ENCODE data around the gene RGS6. TPM values are rescaled to one million over a fixed set of nuclear protein-coding genes. Genes with fewer than 3 reads are reported as not detected.
A peak's percentile ranks its signal among the peaks of the same experiment; 100 is the strongest.

Gene RGS6
- total RNA-seq, 4 donors from 2014 or later, result 0.83 to 2.4 (median 1.5) TPM

DNA sequence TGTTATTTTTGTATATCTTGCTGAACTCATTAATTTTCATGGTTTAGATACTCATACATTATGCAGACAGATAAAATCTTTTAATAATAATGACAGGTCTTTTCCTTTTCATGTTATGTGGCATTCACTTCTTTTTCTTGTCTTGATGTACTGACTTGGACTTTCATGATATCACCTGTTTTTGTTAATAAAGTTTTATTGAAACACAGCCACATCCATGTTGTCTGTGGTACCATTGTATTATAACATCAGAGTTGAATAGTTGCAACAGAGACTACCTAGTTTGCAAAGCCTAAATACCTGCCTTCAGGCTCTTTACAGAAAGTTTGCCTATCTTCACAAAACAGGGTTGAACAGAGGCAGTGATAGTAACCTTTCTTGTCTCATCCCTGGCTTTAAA is 85.1 kb downstream of the RGS6 start:
- Histone ChIP-seq H3K36me3 (no peaks in the 10 kb centered on the region), H3K4me1 (peaks cover 0 to 5% (median 0%) of the 10 kb centered on the region in 4 donors), H3K9me3 (peaks cover 0 to 8% (median 0%) of the 10 kb centered on the region in 4 donors), H3K27ac (replicated peaks in 1 of 4) (no peak overlapping the region), H3K4me3 (no peak overlapping the region), H3K27me3 (no peaks in the 10 kb centered on the region)
- intact Hi-C loops (cut with DNase I), result no loop called here
- peak; percentile 7 for DNase-seq (ENCODE audit: extremely low spot score)
- TF ChIP-seq, protein P1, sequence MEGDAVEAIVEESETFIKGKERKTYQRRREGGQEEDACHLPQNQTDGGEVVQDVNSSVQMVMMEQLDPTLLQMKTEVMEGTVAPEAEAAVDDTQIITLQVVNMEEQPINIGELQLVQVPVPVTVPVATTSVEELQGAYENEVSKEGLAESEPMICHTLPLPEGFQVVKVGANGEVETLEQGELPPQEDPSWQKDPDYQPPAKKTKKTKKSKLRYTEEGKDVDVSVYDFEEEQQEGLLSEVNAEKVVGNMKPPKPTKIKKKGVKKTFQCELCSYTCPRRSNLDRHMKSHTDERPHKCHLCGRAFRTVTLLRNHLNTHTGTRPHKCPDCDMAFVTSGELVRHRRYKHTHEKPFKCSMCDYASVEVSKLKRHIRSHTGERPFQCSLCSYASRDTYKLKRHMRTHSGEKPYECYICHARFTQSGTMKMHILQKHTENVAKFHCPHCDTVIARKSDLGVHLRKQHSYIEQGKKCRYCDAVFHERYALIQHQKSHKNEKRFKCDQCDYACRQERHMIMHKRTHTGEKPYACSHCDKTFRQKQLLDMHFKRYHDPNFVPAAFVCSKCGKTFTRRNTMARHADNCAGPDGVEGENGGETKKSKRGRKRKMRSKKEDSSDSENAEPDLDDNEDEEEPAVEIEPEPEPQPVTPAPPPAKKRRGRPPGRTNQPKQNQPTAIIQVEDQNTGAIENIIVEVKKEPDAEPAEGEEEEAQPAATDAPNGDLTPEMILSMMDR (IDR thresholded peaks at IDR 0.05), result no peak
- no peak for TF ChIP-seq POLR2AphosphoS5 (IDR thresholded peaks at IDR 0.05)
- TF ChIP-seq EP300 (IDR thresholded peaks at IDR 0.05), result no peak
- no peak for TF ChIP-seq POLR2A (IDR thresholded peaks at IDR 0.05; ENCODE audit: low read depth)

DNA sequence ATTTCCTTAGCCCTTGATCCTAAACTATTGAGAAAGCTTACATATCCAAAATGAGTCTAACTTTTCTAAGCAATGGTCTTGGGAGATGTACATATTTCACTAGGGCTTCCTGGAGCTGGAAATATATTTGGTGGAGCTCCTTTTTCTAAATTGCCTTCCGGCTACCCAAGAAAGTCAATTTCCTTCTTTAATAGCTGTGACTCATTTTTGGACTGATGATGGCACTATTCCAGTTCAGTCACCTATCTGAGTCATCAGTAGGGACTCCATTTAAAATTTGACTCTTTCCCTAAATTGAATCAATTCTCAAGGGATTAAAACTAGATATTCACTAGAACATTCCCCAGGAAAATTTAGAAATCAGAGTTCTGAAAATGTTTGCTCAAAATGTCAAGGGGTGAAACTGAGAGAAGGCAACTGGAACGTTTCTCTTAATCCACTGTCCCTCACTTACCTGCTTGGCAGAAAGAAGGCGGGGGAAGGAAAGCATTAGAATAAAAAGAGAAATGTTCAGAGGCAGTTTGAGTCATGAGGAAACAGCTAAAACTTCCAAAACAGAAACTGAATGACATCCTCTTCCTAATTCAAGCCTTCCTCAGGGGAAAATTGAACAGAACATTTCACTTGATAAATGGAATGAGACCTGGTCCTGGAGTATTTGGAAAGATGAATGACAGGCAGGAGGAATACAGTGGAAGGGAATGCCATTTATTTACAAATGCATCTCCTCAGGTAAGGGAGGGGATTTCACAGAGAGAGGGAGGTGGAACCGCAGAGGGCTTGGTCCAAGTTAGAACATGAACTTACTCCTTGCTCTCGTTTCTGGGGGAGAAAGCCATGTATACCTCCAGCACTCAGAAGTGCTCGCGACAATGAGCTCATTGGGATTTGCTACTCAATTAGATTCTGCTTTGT is 91.2 kb downstream of the RGS6 start:
- Histone ChIP-seq H3K27ac (replicated peaks in 1 of 4) (no peak overlapping the region), H3K36me3 (no peaks in the 10 kb centered on the region), H3K27me3 (no peaks in the 10 kb centered on the region), H3K9me3 (peaks cover 0 to under 1% (median 0%) of the 10 kb centered on the region in 4 donors), H3K4me3 (no peak overlapping the region), H3K4me1 (peaks cover 0 to 5% (median 0%) of the 10 kb centered on the region in 4 donors)
- no peak for TF ChIP-seq EP300 (IDR thresholded peaks at IDR 0.05)
- TF ChIP-seq POLR2AphosphoS5 (IDR thresholded peaks at IDR 0.05), result no peak
- no peak for TF ChIP-seq POLR2A (IDR thresholded peaks at IDR 0.05; ENCODE audit: low read depth)
- TF ChIP-seq, protein P1 (IDR thresholded peaks at IDR 0.05), result no peak
- DNase-seq (ENCODE audit: extremely low spot score), result no peak
- WGBS, result 49% methylated on average over 7 of the region's 7 CpGs
- intact Hi-C loops (cut with DNase I), result no loop called here

DNA sequence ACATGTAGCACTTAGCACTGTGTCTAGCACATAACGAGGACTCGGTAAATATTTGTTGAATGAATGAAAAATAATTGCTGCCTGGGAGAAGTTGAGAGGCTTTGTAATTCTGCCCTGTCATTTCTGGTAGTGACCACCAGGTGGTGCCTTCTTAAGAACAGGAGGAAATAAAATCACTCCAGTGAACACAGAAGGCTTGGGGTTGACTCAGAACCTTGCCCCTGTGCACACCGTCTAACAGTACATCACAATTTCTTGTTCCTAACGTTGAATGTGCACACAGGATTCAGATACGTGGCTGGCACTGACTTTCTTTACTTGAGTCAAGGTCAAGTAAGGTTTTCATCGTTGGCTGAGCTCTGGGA is 91.8 kb downstream of the RGS6 start:
- intact Hi-C loops (cut with DNase I), result no loop called here
- H3K27me3 ChIP-seq, result no peaks in the 10 kb centered on the region
- no peak for DNase-seq (ENCODE audit: extremely low spot score)
- H3K27ac ChIP-seq (replicated peaks in 1 of 4), result no peak overlapping the region
- no peak for TF ChIP-seq POLR2AphosphoS5 (IDR thresholded peaks at IDR 0.05)
- TF ChIP-seq, protein P1 (IDR thresholded peaks at IDR 0.05), result peak; percentile 17 to 50 (median 40)
- TF ChIP-seq POLR2A (IDR thresholded peaks at IDR 0.05; ENCODE audit: low read depth), result no peak
- no peak overlapping the region for H3K4me3 ChIP-seq
- H3K4me1 ChIP-seq, result peaks cover 0 to 4% (median 0%) of the 10 kb centered on the region in 4 donors
- no peaks in the 10 kb centered on the region for H3K9me3 ChIP-seq
- no peaks in the 10 kb centered on the region for H3K36me3 ChIP-seq
- 46% methylated on average over 4 of the region's 6 CpGs for WGBS

DNA sequence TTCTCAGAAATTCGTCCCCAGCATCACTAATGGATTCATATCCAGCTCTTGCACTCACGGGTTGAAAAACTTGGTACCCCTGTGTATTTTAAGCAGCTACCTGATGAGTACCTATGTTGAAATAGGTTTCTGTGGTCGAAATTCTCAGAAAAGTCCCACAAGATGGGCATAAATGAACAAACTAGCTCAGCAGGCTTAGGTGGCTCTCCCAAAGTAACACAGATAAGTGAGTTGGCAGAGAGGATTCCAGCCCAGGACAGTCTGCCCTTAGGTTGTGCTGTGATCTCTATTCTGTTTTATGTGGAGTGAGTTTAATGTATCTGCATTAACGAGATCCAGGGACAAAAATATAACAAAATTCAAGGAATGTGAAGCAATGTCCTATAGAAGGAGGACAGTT is 92.3 kb downstream of the RGS6 start:
- DNase-seq (ENCODE audit: extremely low spot score), result no peak
- H3K27ac ChIP-seq (replicated peaks in 1 of 4), result no peak overlapping the region
- intact Hi-C loops (cut with DNase I), result no loop called here
- 91% methylated on average over 4 of the region's 4 CpGs for WGBS
- no peak overlapping the region for H3K4me3 ChIP-seq
- H3K36me3 ChIP-seq, result no peaks in the 10 kb centered on the region
- no peaks in the 10 kb centered on the region for H3K9me3 ChIP-seq
- no peaks in the 10 kb centered on the region for H3K4me1 ChIP-seq
- H3K27me3 ChIP-seq, result no peaks in the 10 kb centered on the region
- TF ChIP-seq POLR2A (IDR thresholded peaks at IDR 0.05; ENCODE audit: low read depth) (no peak), POLR2AphosphoS5 (IDR thresholded peaks at IDR 0.05) (no peak), EP300 (IDR thresholded peaks at IDR 0.05) (no peak)
- TF ChIP-seq, protein P1 (IDR thresholded peaks at IDR 0.05), result no peak
